ENCODE measurements around the gene PPARA.

Gene PPARA

DNA sequence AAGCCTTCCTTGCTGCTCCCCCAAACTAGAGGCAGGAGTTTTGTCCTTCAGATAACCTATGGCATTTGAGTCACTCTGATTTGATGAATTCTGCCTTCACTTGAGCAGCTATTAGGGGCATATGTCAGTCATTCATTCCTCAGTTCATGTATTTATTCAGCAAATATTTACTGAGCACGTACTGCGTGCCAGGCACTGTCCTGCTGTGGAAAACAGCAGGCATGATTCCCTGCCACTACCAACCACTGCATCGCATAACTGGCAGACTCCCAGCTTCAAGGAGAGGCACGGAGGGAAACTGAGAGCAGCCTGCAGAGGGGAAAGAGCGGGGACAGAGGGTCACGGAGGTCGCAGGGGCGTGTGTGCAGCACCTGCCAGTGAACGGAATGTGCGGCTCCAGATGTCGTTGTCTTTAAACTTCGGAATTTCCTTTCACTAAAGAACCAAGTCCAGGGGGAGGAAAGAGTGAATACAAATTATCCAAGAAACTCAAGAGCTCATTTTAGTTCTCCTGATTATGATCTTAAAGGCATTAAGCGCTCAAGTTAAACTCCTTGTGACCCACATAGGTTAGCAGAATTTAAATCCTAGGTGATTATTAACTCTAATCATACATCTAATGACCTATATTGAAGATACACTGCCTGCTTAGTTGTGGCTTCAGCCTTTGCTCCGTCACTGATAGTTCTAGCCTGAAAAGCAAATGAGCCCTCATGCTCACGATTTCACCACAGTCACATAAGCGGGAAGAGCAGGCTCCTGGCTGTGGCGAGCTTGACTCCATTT, 12.6 kb downstream of the PPARA start:
- no peak overlapping the region for H3K4me3 Mint-ChIP-seq
- H3K4me1 Mint-ChIP-seq = no peaks in the 10 kb centered on the region
- peaks cover 8% of the 10 kb centered on the region for H3K36me3 Mint-ChIP-seq
- H3K9me3 Mint-ChIP-seq = no peaks in the 10 kb centered on the region
- H3K27ac Mint-ChIP-seq = no peak overlapping the region
- H3K27me3 Mint-ChIP-seq = no peaks in the 10 kb centered on the region

DNA sequence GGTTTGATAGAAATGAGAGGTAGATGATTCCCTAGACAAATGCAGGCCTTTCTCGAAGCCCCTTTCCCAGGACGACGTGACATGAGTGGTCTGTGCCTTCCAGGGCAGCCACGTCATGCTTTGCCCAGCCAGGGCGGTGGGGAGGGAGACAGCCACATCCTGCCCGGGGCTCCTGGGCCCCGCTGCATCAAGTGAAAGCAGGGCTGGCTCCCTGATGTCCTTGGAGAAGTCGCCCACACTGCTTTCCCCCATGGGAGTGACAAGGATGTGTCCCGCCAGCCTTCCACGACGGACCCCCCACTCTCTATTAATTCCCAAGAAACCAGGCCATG, 13.2 kb downstream of the PPARA start:
- Mint-ChIP-seq H3K27ac (no peak overlapping the region), H3K9me3 (no peaks in the 10 kb centered on the region), H3K4me1 (no peaks in the 10 kb centered on the region), H3K4me3 (no peak overlapping the region), H3K36me3 (peaks cover 8% of the 10 kb centered on the region), H3K27me3 (no peaks in the 10 kb centered on the region)

DNA sequence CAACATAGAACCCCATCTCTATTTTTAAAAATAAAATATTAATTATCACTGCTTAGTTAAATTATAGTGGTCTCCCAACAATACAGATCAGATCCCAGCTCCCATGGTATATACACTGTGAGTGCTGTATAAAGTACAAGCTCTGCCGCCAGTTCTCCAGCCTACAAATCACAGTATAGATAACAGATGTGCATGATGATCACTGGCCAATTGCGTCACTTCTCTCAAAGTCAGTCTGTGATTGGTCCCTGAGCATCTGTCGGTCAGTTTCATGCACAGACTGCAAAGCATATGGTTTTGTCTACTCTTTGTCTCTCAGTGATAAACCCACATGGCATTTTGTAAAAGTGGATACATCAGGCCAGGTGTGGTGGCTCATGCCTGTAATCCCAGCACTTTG, 15.7 kb downstream of the PPARA start:
- Mint-ChIP-seq H3K9me3 (no peaks in the 10 kb centered on the region), H3K36me3 (no peaks in the 10 kb centered on the region), H3K4me1 (no peaks in the 10 kb centered on the region), H3K4me3 (no peak overlapping the region), H3K27ac (no peak overlapping the region), H3K27me3 (no peaks in the 10 kb centered on the region)

DNA sequence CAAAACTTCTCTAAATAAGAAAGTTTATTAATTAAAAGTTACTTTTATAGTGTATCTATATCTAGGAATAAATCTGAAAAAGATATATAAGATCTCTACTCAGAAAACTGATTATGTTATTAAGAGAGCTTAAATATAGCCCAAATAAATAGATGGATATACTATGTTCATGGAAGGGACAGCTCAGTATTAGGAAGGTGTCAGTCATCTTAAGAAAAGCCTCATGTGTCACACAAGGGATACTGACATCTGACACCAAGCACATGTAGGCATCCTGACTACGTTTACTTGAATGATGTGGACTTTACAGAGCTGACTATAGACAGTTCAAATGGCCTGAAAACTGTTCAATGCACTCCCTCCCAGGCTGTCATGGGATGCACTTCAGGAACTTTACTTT, 19.3 kb downstream of the PPARA start:
- no peaks in the 10 kb centered on the region for H3K9me3 Mint-ChIP-seq

DNA sequence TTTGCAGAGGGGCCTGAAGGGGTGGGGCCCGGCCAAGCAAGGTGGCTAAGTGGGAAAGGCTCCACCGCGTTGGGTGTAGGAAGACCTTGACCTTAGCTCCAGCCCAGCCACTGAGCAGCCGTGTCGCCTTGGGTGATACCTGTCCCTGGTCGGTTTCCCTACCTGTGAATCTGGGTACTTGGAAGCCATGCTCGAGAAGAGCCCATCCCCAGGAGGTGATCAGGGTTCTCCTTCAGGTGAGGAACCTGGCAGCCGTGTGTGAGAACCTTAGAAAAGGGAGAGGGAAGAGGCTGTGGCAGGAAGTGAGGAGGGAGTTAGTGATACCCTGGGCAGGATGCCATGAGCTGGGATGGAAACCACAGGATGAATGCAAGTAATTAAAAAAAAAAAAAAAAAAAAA, 21.6 kb downstream of the PPARA start:
- no peak overlapping the region for H3K27ac Mint-ChIP-seq
- no peak overlapping the region for H3K4me3 Mint-ChIP-seq
- no peaks in the 10 kb centered on the region for H3K36me3 Mint-ChIP-seq
- no peaks in the 10 kb centered on the region for H3K27me3 Mint-ChIP-seq
- H3K9me3 Mint-ChIP-seq = no peaks in the 10 kb centered on the region
- peaks cover 23% of the 10 kb centered on the region for H3K4me1 Mint-ChIP-seq

More for the DNA sequence above, 19.3 kb downstream of the PPARA start:
- Mint-ChIP-seq H3K36me3 (no peaks in the 10 kb centered on the region), H3K4me1 (peaks cover 19% of the 10 kb centered on the region), H3K27ac (no peak overlapping the region), H3K4me3 (no peak overlapping the region), H3K27me3 (no peaks in the 10 kb centered on the region)

DNA sequence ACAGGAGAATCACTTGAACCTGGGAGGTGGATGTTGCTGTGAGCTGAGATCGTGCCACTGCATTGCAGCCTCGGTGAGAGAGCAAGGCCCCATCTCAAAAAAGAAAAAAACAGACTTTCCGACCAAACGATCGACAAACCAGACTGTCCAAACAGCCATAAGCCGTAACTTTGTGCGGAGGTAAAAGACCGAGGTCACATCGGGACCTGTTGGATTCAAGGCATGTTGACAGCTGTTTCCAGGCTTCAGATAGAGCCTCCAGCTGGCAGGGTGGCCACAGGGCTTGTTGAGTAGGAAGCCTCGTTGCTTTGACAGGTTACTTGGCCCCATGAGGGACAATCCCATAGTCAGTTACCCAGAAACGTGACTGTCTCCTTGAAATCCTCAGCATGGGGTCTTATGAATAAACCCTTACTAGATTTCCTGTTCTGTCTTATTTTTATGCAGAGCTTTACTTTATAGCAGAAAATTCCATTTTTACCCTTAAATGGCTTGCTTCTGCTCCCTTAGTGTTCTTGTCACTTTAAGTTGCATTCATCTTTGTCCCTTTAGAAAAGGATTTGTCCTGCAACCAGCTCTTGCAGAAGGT, 22.3 kb downstream of the PPARA start:
- Mint-ChIP-seq H3K36me3 (peaks cover 3% of the 10 kb centered on the region), H3K9me3 (no peaks in the 10 kb centered on the region), H3K27ac (no peak overlapping the region), H3K27me3 (no peaks in the 10 kb centered on the region), H3K4me3 (no peak overlapping the region), H3K4me1 (peaks cover 23% of the 10 kb centered on the region)

DNA sequence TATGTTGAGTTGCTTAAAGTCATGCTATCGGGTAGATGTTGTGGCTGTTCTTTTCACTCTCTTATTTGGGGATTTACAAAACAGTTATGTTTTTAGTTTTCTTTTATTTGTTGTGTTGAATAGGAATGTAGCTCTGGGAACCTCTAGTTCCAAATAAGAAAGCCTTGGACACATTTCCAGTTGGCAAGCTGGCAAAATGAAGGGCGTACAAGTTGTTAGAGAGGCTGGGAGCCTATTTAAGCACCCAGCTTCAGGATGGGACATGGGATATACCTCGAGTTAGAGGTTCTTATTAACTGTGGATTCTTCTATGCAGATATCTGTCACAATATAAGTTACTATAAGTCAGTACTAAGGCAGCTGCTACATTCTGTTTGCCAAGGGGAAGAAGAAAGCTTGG, 22.8 kb downstream of the PPARA start:
- no peaks in the 10 kb centered on the region for H3K9me3 Mint-ChIP-seq
- H3K4me3 Mint-ChIP-seq = no peak overlapping the region
- H3K27me3 Mint-ChIP-seq = no peaks in the 10 kb centered on the region
- H3K27ac Mint-ChIP-seq = no peak overlapping the region
- H3K4me1 Mint-ChIP-seq = peaks cover 23% of the 10 kb centered on the region
- H3K36me3 Mint-ChIP-seq = peaks cover 6% of the 10 kb centered on the region

DNA sequence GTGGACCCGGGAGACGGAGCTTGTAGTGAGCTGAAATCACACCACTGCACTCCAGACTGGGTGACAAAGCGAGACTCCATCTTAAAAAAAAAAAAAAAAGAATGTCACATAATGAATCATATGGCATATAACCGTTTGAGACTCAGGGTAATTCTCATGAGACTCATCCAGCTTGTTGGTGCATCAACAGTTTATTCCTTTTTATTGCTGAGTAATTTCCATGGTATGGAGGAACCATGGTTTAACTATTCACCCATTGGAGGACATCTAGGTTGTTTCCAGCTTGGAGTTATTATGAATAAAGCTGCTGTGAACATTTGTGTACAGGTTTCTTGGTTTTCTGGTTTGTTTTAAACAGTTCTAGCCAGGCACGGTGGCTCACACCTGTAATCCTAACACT, 25.3 kb downstream of the PPARA start:
- Mint-ChIP-seq H3K4me3 (no peak overlapping the region), H3K4me1 (peaks cover 23% of the 10 kb centered on the region), H3K27ac (no peak overlapping the region), H3K9me3 (peaks cover 7% of the 10 kb centered on the region), H3K36me3 (peaks cover 24% of the 10 kb centered on the region), H3K27me3 (no peaks in the 10 kb centered on the region)

DNA sequence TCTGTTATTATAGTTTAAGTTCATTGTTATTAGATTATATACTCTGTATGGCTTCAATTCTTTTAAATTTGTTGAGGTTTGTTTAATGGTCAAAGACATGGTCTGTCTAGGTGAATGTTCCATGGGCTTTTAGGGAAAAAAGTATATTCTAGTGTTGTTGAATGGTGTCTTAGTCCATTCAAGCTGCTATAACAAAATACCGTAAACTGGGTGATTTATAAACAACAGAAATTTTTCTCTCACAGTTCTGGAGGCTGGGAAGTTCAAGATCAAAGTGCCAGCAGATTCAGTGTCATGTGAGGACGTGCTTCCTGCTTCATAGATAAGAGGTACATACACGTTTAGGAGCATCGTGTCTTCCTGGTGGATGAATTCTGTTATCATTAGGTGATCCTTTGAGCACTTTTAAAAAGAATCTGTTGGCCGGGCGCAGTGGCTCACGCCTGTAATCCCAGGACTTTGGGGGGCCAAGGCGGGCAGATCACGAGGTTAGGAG, 26.2 kb downstream of the PPARA start:
- Mint-ChIP-seq H3K27ac (no peak overlapping the region), H3K36me3 (peaks cover 32% of the 10 kb centered on the region), H3K9me3 (peaks cover 7% of the 10 kb centered on the region), H3K4me1 (peaks cover 18% of the 10 kb centered on the region), H3K27me3 (no peaks in the 10 kb centered on the region), H3K4me3 (no peak overlapping the region)

DNA sequence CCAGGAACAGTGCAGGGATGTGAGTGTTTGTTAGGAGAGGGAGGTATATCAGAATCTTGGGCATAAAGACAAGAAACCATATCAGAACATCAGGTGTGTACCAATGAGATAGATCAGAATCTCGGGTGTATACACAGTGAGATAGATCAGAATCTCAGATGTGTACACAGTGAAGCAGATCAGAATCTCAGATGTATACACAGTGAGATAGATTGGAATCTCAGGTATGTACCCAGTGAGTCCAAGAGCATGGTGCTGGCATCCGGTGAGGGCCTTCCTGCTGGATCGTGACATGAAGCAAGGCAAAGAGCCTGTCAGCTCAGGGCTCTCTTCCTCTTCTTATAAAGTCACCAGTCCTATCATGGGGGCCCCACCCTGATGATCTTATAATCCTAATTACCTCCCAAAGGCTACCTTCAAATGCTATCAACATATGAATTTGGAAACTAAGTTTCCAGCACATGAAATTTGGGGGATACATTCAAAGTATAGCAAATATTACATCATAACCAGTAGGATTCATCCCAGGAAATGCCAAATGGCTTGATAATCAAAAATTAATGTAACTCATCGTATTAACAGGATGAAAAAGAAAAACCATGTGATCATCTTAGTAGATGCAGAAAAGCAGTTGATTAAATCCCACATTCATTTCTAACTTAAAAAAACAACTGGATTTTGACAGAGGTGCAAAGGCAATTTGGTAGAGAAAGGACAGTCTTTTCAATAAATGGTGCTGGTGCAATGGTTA, 28.6 kb downstream of the PPARA start:
- H3K4me3 Mint-ChIP-seq = no peak overlapping the region
- H3K27ac Mint-ChIP-seq = no peak overlapping the region
- H3K4me1 Mint-ChIP-seq = peaks cover 4% of the 10 kb centered on the region
- peaks cover 7% of the 10 kb centered on the region for H3K9me3 Mint-ChIP-seq
- no peaks in the 10 kb centered on the region for H3K27me3 Mint-ChIP-seq
- H3K36me3 Mint-ChIP-seq = peaks cover 41% of the 10 kb centered on the region

DNA sequence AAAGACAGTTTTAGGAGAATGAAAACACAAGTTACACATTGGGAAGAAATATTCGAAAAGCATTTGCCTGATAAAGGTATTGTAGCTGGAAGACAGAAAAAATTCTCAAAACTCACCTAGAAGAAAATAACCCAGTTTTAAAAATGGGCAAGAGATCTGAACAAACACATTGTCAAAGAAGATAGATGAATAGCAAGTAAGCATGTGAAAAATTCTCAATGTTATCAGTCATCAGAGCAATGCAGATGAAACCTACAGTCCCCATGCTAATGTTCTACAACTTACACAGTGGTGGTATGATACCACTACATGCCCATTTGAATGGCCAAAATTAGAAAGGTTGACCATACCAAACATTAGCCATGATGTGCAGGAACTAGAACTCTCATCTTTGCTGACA, 29.4 kb downstream of the PPARA start:
- no peak overlapping the region for H3K4me3 Mint-ChIP-seq
- H3K9me3 Mint-ChIP-seq = peaks cover 7% of the 10 kb centered on the region
- H3K36me3 Mint-ChIP-seq = peaks cover 43% of the 10 kb centered on the region
- H3K27ac Mint-ChIP-seq = no peak overlapping the region
- no peaks in the 10 kb centered on the region for H3K27me3 Mint-ChIP-seq
- peaks cover 4% of the 10 kb centered on the region for H3K4me1 Mint-ChIP-seq

DNA sequence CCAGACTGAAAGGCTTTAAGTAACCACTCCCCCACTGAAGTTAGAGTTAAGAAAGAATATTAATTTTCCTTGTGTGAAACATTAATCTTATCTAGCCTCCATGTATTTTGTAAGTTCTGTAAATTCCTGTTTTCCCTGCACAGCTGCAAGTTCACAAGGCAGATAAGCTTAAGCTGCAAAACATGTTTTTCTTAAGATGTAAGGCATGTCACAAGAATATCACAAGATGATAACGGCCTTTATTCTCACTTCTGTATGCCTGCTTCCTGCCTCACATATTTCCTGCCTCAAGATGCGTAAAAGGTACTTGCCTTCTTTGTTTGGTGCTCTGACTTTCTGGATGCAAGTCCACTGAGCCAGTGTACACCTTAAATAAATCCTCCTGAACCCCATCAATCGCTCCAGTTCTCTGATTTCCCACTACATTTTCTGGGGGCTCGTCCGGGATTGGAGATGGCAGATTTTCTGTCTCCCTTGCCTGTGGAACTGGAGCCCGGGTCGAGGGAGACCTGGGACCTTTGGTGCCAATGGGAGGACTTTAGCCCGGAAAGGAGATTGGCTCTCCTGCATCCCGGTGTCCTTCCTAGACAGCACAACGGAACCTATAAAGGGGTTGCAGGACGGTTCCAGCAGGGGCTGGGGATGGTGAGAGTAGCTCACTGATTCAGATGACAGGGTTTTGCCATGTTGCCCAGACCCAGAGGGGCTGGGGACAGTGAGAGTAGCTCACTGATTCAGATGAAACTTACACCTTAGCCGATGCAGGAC, 30.2 kb downstream of the PPARA start:
- Mint-ChIP-seq H3K4me3 (no peak overlapping the region), H3K27ac (no peak overlapping the region), H3K27me3 (no peaks in the 10 kb centered on the region), H3K9me3 (peaks cover 7% of the 10 kb centered on the region), H3K36me3 (peaks cover 48% of the 10 kb centered on the region), H3K4me1 (peaks cover 4% of the 10 kb centered on the region)

DNA sequence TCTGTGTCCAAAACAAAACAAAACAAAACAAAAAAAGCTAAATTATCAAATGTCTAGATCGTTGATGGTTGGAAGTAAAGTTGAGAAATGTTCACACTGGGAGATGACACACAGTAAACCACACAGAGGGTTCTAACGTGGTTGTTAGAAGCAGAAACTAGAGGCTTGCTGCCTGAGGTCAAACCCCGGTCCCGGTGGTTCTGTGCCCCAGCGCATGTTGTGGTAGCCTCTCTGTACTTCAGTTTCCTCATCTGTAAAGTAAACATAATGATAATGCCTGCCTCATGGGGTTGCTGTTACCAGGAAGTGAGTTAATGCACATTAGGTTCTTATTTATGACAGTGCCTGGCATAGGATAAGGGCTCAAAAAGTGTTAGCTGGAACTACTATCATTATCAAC, 33.4 kb downstream of the PPARA start:
- peaks cover 7% of the 10 kb centered on the region for H3K9me3 Mint-ChIP-seq
- H3K27me3 Mint-ChIP-seq = no peaks in the 10 kb centered on the region
- H3K36me3 Mint-ChIP-seq = peaks cover 41% of the 10 kb centered on the region
- H3K27ac Mint-ChIP-seq = no peak overlapping the region
- H3K4me1 Mint-ChIP-seq = no peaks in the 10 kb centered on the region
- no peak overlapping the region for H3K4me3 Mint-ChIP-seq

DNA sequence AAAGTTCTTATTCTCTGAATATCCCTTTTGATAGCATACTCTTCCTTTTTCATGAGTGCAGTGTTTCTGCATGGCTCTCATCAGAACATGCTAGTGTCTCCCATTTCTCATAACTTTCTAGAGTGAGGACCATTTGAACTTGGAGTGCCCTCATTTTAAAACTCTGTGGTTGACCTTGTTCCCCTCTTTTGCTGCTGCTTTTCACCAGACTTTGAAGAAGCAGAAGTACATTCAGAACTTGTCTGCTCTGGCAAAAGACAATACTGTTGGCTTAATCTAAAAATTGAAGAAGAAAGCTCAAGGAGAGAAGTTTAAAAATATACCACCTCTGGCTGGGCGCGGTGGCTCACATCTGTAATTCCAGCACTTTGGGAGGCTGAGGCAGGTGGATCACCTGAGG, 35.0 kb downstream of the PPARA start:
- peaks cover 39% of the 10 kb centered on the region for H3K36me3 Mint-ChIP-seq
- H3K4me3 Mint-ChIP-seq = no peak overlapping the region
- no peaks in the 10 kb centered on the region for H3K4me1 Mint-ChIP-seq
- H3K9me3 Mint-ChIP-seq = no peaks in the 10 kb centered on the region
- H3K27me3 Mint-ChIP-seq = no peaks in the 10 kb centered on the region
- no peak overlapping the region for H3K27ac Mint-ChIP-seq

DNA sequence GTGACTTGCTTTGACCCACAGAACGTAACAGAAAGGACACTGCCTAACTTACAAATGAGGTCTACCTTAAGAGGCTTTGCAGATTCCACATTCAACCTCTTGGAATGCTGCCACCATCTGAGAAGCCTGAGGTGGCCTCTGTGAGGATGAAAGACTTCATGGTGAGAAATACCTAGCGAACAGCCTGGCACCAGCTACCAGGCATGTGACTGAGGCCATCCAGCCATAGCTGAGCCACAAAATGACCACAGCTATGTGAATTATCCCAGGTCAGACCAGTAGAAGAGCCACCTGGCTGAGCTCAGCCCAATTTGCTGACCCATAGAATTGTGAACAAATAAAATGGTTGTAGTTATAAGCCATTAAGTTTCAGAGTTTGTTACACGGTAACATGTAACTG, 37.5 kb downstream of the PPARA start:
- Mint-ChIP-seq H3K4me1 (no peaks in the 10 kb centered on the region), H3K27me3 (no peaks in the 10 kb centered on the region), H3K9me3 (no peaks in the 10 kb centered on the region), H3K4me3 (no peak overlapping the region), H3K36me3 (peaks cover 29% of the 10 kb centered on the region), H3K27ac (no peak overlapping the region)
